Stomach (tissue), 4 donors: ENCODE data around the gene CHRND.

Experiments used
- POLR2A ChIP-seq, 4 donors: fragments of 450-650 bp; IDR thresholded peaks; one replicate each; pipeline ENCODE4 v1.6.1; 2016; ENCODE audit warnings: antibody characterized with exemption in 4 of 4, control low read depth in 2 of 4, mild to moderate bottlenecking in 1 of 4, moderate library complexity in 1 of 4
- POLR2AphosphoS5 ChIP-seq, 3 donors: sonication (generic); formaldehyde crosslinking; IDR thresholded peaks; one replicate each; pipeline ENCODE4 v1.6.1; 2016; ENCODE audit warnings: antibody characterized with exemption in 3 of 3
- TF ChIP-seq, protein P1 (sequence below), 7 experiments: fragments of 450-650 bp in 4 of 7; fragments of 200-600 bp in 3 of 7; sonication (generic) in 3 of 7; IDR thresholded peaks; one replicate each; pipeline ENCODE4 v1.5.1; 2016 to 2019; ENCODE audit warnings: antibody characterized with exemption in 7 of 7, control low read depth in 2 of 7, mild to moderate bottlenecking in 1 of 7

DNA sequence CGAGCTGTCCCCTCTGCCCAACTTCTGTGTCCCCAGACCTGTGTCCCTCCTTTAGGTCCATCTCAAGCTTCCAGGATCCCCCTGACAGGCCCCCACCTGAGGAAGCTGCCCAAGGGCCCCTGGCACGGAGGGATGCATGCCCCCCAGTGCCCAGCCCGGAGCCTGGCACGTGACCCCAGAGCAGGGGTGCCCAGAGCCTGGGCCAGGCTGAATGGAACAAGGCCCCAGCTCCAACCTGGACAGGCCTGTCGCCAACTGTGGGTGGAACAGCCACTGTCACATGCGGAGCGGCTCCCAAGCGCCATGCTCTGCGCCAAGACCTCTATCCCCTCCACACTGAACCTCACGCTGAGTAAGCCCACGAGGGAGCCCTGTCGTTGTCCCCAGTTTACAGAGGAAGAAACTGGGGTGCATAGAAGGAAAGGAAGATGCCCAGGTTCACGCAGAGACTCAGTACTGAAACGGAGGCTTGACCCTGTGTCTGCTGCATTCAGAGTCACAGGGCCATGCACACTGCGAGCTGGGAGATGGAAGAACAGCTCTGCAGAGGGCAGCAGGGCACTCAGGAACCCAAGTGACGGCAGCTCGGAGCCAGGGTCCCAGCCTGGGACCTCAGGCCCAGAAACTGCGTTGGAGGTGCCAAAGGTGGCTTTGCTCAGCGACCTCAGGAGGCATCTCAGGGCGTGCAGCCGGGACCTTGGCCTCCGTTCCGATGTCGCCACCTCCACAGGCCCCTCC is 32.8 kb upstream of the CHRND start:
- TF ChIP-seq, protein P1, sequence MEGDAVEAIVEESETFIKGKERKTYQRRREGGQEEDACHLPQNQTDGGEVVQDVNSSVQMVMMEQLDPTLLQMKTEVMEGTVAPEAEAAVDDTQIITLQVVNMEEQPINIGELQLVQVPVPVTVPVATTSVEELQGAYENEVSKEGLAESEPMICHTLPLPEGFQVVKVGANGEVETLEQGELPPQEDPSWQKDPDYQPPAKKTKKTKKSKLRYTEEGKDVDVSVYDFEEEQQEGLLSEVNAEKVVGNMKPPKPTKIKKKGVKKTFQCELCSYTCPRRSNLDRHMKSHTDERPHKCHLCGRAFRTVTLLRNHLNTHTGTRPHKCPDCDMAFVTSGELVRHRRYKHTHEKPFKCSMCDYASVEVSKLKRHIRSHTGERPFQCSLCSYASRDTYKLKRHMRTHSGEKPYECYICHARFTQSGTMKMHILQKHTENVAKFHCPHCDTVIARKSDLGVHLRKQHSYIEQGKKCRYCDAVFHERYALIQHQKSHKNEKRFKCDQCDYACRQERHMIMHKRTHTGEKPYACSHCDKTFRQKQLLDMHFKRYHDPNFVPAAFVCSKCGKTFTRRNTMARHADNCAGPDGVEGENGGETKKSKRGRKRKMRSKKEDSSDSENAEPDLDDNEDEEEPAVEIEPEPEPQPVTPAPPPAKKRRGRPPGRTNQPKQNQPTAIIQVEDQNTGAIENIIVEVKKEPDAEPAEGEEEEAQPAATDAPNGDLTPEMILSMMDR (IDR thresholded peaks at IDR 0.05) = no peak
- TF ChIP-seq POLR2AphosphoS5 (IDR thresholded peaks at IDR 0.05) (no peak), POLR2A (IDR thresholded peaks at IDR 0.05) (no peak)
